H1 (cell line): ENCODE results near the gene CYGB. TPM values are rescaled to one million over a fixed set of nuclear protein-coding genes. Genes with fewer than 3 reads are reported as not detected.
"Not testable (repeated sequence)": the region's sequence is repeated elsewhere in the genome, so short reads cannot be mapped to it uniquely, and the experiment has no call there.

Experiments
- CTCF ChIA-PET: fragments of 300-600 bp; sonication (Branson Sonifier 250); formaldehyde crosslinking; loops from one replicate; lab custom pipeline; 2021; ENCODE audit not compliant: partially characterized antibody; lab: Charles Lee
- POLR2A ChIA-PET: fragments of 300-600 bp; sonication (Branson Sonifier 250); formaldehyde crosslinking; loops from one replicate; lab custom pipeline; 2021; ENCODE audit warnings: inconsistent platforms; ENCODE audit not compliant: partially characterized antibody; lab: Charles Lee
- DNase-seq, 2 experiments: peaks; one replicate each; pipeline versions ENCODE4 v3.0.0 to v3.0.0-alpha.2; 2010 to 2022; ENCODE audit warnings: low spot score in 2 of 2, low read depth in 1 of 2, mixed read lengths in 1 of 2
- FAIRE-seq: peaks from 2 replicates; lab custom pipeline; 2011; peaks lifted over from hg19 to GRCh38; lab: Jason Lieb, UNC
- H2AFZ ChIP-seq: 2 replicates; pipeline ENCODE4 v1.8.1; 2012; ENCODE audit warnings: low read length, inconsistent platforms
- H2AK5ac ChIP-seq: 2 replicates; pipeline ENCODE4 v1.6.1; 2013; ENCODE audit warnings: low read depth, low read length
- H2BK120ac ChIP-seq: replicated peaks from 2 replicates; pipeline ENCODE3; 2013; ENCODE audit warnings: low read depth, low read length, inconsistent platforms
- H2BK12ac ChIP-seq: 2 replicates; pipeline ENCODE4 v1.6.1; 2013; ENCODE audit warnings: low read depth, low read length
- H2BK15ac ChIP-seq: 2 replicates; pipeline ENCODE4 v1.6.1; 2013; ENCODE audit warnings: low read length
- H2BK20ac ChIP-seq: 2 replicates; pipeline ENCODE4 v1.6.1; 2013; ENCODE audit warnings: low read length
- H2BK5ac ChIP-seq: 2 replicates; pipeline ENCODE4 v1.6.1; 2013; ENCODE audit warnings: low read depth, low read length
- H3K14ac ChIP-seq: 2 replicates; pipeline ENCODE4 v1.6.1; 2013; ENCODE audit warnings: inconsistent platforms; ENCODE audit not compliant: insufficient read length
- H3K18ac ChIP-seq: 2 replicates; pipeline ENCODE4 v1.6.1; 2013; ENCODE audit warnings: low read length; ENCODE audit errors: extremely low read depth
- H3K23ac ChIP-seq: 2 replicates; pipeline ENCODE4 v1.6.1; 2013; ENCODE audit warnings: inconsistent platforms; ENCODE audit not compliant: insufficient read length
- H3K23me2 ChIP-seq: 2 replicates; pipeline ENCODE4 v1.6.1; 2013; ENCODE audit warnings: low read depth, low read length
- H3K27ac ChIP-seq: 2 replicates; pipeline ENCODE4 v1.6.1; 2011; ENCODE audit warnings: low read depth, low read length, inconsistent platforms
- H3K27me3 ChIP-seq, 4 experiments: replicated peaks in 1 of 4; 1 replicate in 1 of 4; 2 replicates in 3 of 4; pipeline versions ENCODE4 v1.6.1 to v1.8.1; 2011 to 2013; ENCODE audit warnings: low read length in 3 of 4, mild to moderate bottlenecking in 3 of 4, inconsistent platforms in 2 of 4, mixed read lengths in 2 of 4, moderate library complexity in 1 of 4; ENCODE audit not compliant: control insufficient read depth in 3 of 4, insufficient read depth in 3 of 4; ENCODE audit errors: extremely low read depth in 1 of 4
- H3K36me3 ChIP-seq, 4 experiments: 2 replicates each; pipeline versions ENCODE4 v1.6.1 to v1.8.1; 2011 to 2013; ENCODE audit warnings: mild to moderate bottlenecking in 4 of 4, low read length in 3 of 4, moderate library complexity in 2 of 4, control low read depth in 1 of 4, inconsistent platforms in 1 of 4; ENCODE audit not compliant: insufficient read depth in 4 of 4, control insufficient read depth in 2 of 4
- H3K4ac ChIP-seq: replicated peaks from 2 replicates; pipeline ENCODE3; 2013; ENCODE audit warnings: low read length, low read depth, mixed read lengths, inconsistent platforms; ENCODE audit not compliant: insufficient read length
- H3K4me1 ChIP-seq, 4 experiments: replicated peaks in 1 of 4; 1 replicate in 1 of 4; 2 replicates in 3 of 4; pipeline versions ENCODE4 v1.6.1 to v1.8.1; 2011 to 2013; ENCODE audit warnings: low read length in 3 of 4, inconsistent platforms in 2 of 4, mixed read lengths in 1 of 4; ENCODE audit not compliant: insufficient read depth in 4 of 4, control insufficient read depth in 3 of 4
- H3K4me2 ChIP-seq, 2 experiments: 2 replicates each; pipeline versions ENCODE4 v1.6.1 to v1.8.1; 2011 to 2013; ENCODE audit warnings: low read depth in 2 of 2, low read length in 2 of 2, control low read depth in 1 of 2, inconsistent platforms in 1 of 2, mild to moderate bottlenecking in 1 of 2; ENCODE audit not compliant: insufficient read depth in 1 of 2
- H3K4me3 ChIP-seq, 4 experiments: fragments of 200-600, 300-600 bp in 1 of 4; sonication (generic), shearing (Covaris generic), sonication (Bioruptor Twin) in 1 of 4; 2 replicates each; pipeline versions ENCODE4 v1.5.1 to v1.8.1; 2011 to 2016; ENCODE audit warnings: low read length in 4 of 4, low read depth in 3 of 4, control low read depth in 2 of 4, inconsistent platforms in 2 of 4, mild to moderate bottlenecking in 2 of 4, mixed read lengths in 1 of 4, moderate library complexity in 1 of 4; ENCODE audit not compliant: insufficient read depth in 2 of 4; ENCODE audit errors: extremely low read depth in 1 of 4
- H3K56ac ChIP-seq: replicated peaks from 2 replicates; pipeline ENCODE3; 2013; ENCODE audit warnings: low read depth, mild to moderate bottlenecking, mixed read lengths, low read length, inconsistent platforms; ENCODE audit not compliant: insufficient read length
- H3K79me1 ChIP-seq: 2 replicates; pipeline ENCODE4 v1.6.1; 2013; ENCODE audit warnings: low read depth, low read length, control low read depth
- H3K79me2 ChIP-seq, 2 experiments: 2 replicates each; pipeline versions ENCODE4 v1.6.1 to v1.8.1; 2012 to 2013; ENCODE audit warnings: low read length in 2 of 2, mild to moderate bottlenecking in 2 of 2, inconsistent platforms in 1 of 2; ENCODE audit not compliant: insufficient read depth in 2 of 2, control insufficient read depth in 1 of 2
- H3K9ac ChIP-seq, 4 experiments: replicated peaks in 1 of 4; 1 replicate in 1 of 4; 2 replicates in 3 of 4; pipeline versions ENCODE4 v1.6.1 to v1.8.1; 2011 to 2013; ENCODE audit warnings: low read depth in 3 of 4, low read length in 3 of 4, control low read depth in 2 of 4, mild to moderate bottlenecking in 2 of 4, moderate library complexity in 2 of 4, inconsistent platforms in 1 of 4; ENCODE audit errors: extremely low read depth in 1 of 4
- H3K9me3 ChIP-seq, 2 experiments: 2 replicates each; pipeline versions ENCODE4 v1.6.1 to v1.8.1; 2012 to 2013; ENCODE audit warnings: mild to moderate bottlenecking in 2 of 2, moderate library complexity in 2 of 2, control low read depth in 1 of 2, inconsistent platforms in 1 of 2, low read depth in 1 of 2, low read length in 1 of 2, mixed read lengths in 1 of 2; ENCODE audit not compliant: insufficient read depth in 2 of 2
- H4K20me1 ChIP-seq, 2 experiments: replicated peaks in 1 of 2; 2 replicates each; pipeline versions ENCODE3 to v1.8.1; 2011 to 2013; ENCODE audit warnings: inconsistent platforms in 2 of 2, low read length in 2 of 2, mild to moderate bottlenecking in 1 of 2; ENCODE audit not compliant: insufficient read depth in 2 of 2, control insufficient read depth in 1 of 2
- H4K5ac ChIP-seq: 2 replicates; pipeline ENCODE4 v1.6.1; 2013; ENCODE audit warnings: low read length, low read depth, mixed read lengths, inconsistent platforms; ENCODE audit not compliant: insufficient read length
- H4K8ac ChIP-seq: 2 replicates; pipeline ENCODE4 v1.8.0; 2013; ENCODE audit warnings: mild to moderate bottlenecking, moderate library complexity, low read length, inconsistent platforms; ENCODE audit not compliant: insufficient read depth; ENCODE audit errors: extremely low read depth
- H4K91ac ChIP-seq: replicated peaks from 2 replicates; pipeline ENCODE3; 2013; ENCODE audit warnings: low read length, mixed read lengths, inconsistent platforms; ENCODE audit not compliant: insufficient read length
- WGBS, 2 experiments: shearing (Covaris generic) in 1 of 2; methylation state at CpG; one replicate each; pipeline versions ENCODE4 v1.1.6 to v1.1.7; 2013 to 2015; ENCODE audit warnings: low lambda C conversion rate in 2 of 2, mixed read lengths in 2 of 2, inconsistent platforms in 1 of 2, low coverage in 1 of 2, missing lambda C conversion rate in 1 of 2; ENCODE audit not compliant: insufficient replicate concordance in 2 of 2, insufficient coverage in 1 of 2, insufficient read length in 1 of 2; ENCODE audit errors: extremely low coverage in 1 of 2, missing lambda C conversion rate in 1 of 2; 5-methylcytosine and 5-hydroxymethylcytosine counted together
- polyA plus RNA-seq, 7 experiments: library from polyadenylated mRNA; depleted of rRNA in 3 of 7; stranded (reverse) in 5 of 7; unstranded in 2 of 7; fragments of >200 nt in 5 of 7; fragments of 200-250 nt in 2 of 7; gene quantifications; 1 replicate in 5 of 7; 2 replicates in 1 of 7; 4 replicates in 1 of 7; pipeline versions ENCODE4 v1.2.1 to v1.2.3, GENCODE V29; 2011 to 2013; ENCODE audit warnings: missing spikeins in 2 of 7, mixed read lengths in 2 of 7
- total RNA-seq: library from RNA; stranded (reverse); fragmentation: NEBNext Ultra II Directional; extraction: Animal tissue kit (Norgen Biotek cat#: 25700); gene quantifications from 2 replicates; pipeline ENCODE4 v1.2.1, GENCODE V29; 2021

Gene CYGB
- total and polyA plus RNA-seq, 2 of the 8 experiments (the other 6 are each of a cell fraction or from before 2014, with no cell fraction given): 2.7 to 3.7 TPM

GRCh38 chr17:76508472-76509063 is 28.9 kb downstream of the CYGB start:
- H2AK5ac ChIP-seq, H4K20me1 ChIP-seq, H3K14ac ChIP-seq, H3K4me2 ChIP-seq, H3K56ac ChIP-seq, H3K23ac ChIP-seq, DNase-seq, H4K8ac ChIP-seq, H2AFZ ChIP-seq, H3K4me1 ChIP-seq, H4K91ac ChIP-seq, H3K9me3 ChIP-seq, H2BK15ac ChIP-seq, H3K4ac ChIP-seq, H3K27ac ChIP-seq, H2BK20ac ChIP-seq, H3K36me3 ChIP-seq, H2BK12ac ChIP-seq, H3K9ac ChIP-seq, H3K79me2 ChIP-seq, H3K27me3 ChIP-seq, H4K5ac ChIP-seq, FAIRE-seq, H2BK120ac ChIP-seq, H3K4me3 ChIP-seq, H3K23me2 ChIP-seq, H3K18ac ChIP-seq, H2BK5ac ChIP-seq, H3K79me1 ChIP-seq: not testable (repeated sequence)
- ChIA-PET POLR2A (interaction anchor here (1.1 kb wide), 1 partner anchor 10 kb away, joined by 3 read pairs; no protein-coding TSS in a partner anchor), CTCF (interaction anchor here (0.6 to 20.2 kb wide), 29 partner anchors 10 to 229 kb away, joined by 3 to 446 read pairs (median 5); partner anchors contain the start of genes AANAT, SPHK1 and UBE2O)
- WGBS, 2 experiments: 84% methylated on average over 14 of the region's 14 CpGs; no CpG with 5 or more reads in 1 of the 2 experiments
